Peyer's patch (tissue), 4 donors: ENCODE data around the gene WDR18.

ENCODE experiments used
- CTCF ChIP-seq, 6 experiments: fragments of 450-650 bp in 4 of 6; fragments of 200-600 bp in 2 of 6; sonication (generic) in 1 of 6; IDR thresholded peaks; one replicate each; pipeline ENCODE4 v1.5.1; 2017 to 2019; ENCODE audit warnings: antibody characterized with exemption in 6 of 6, mild to moderate bottlenecking in 3 of 6, moderate library complexity in 1 of 6
- POLR2A ChIP-seq, 2 donors: fragments of 450-650 bp; IDR thresholded peaks; one replicate each; pipeline ENCODE4 v1.5.1; 2017; ENCODE audit warnings: antibody characterized with exemption in 2 of 2, mild to moderate bottlenecking in 2 of 2, moderate library complexity in 2 of 2

- TF ChIP-seq CTCF (IDR thresholded peaks at IDR 0.05) (no peak), POLR2A (IDR thresholded peaks at IDR 0.05) (no peak)
These were observed 53.5 kb downstream of the WDR18 start for GRCh38 chr19:1037621-1038064.
